ENCODE measurements around the gene GRM7.

- TF ChIP-seq EZH2phosphoT487 (IDR thresholded peaks at IDR 0.05; ENCODE audit: borderline replicate concordance, low read length) = no peak
- TF ChIP-seq CTCF (IDR thresholded peaks at IDR 0.05; ENCODE audit: low read depth, low read length, poor library complexity, severe bottlenecking) = no peak
Measured at GRCh38 chr3:7293286-7293685, 432.4 kb downstream of the GRM7 start.

Data from DOHH2 (cell line).